ENCODE data around the gene TM9SF1.

DNA sequence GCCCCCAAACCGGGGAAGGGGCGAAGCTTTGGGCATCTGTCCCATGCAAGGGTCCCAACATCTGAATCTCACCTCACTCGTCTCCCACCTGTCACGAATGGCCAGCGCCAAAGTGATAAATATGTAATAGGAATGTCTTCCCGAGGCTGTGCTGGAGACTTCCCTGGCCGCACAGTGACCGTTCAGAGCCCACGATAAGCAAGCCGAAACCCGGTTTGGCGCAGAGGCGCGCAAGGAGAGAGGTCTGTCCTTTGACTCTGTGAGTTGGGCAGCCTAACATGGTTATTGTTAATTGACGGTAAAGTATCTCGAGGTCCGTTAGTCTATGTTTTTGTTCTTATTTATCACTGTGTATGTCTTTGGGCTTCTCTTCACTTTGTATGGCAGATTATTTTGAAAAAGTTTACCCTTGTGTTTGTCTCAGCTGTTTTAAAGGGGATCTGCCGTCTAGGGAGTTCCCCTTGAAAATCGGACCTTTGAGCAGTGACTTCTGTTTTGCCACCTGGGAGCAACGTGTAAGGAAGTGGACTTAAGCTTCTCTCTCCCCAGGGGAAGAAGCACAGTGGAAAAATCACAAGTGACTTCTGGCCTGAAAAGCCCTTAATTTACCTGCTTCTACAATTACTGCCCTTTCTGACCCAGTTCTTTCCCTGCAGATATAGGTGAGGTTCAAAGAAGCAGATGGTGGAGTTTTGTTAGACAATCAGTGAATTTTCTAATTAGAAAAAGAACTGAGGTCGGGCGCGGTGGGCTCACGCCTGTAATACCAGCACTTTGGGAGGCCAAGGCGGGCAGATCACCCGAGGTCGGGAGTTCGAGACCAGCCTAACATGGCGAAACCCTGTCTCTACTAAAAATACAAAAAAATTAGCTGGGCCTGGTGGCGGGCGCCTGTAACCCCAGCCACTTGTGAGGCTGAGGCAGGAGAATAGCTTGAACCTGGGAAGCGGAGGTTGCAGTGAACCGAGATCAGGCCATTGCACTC, 1.1 kb upstream of the TM9SF1 start:
- TF ChIP-seq, protein P1, sequence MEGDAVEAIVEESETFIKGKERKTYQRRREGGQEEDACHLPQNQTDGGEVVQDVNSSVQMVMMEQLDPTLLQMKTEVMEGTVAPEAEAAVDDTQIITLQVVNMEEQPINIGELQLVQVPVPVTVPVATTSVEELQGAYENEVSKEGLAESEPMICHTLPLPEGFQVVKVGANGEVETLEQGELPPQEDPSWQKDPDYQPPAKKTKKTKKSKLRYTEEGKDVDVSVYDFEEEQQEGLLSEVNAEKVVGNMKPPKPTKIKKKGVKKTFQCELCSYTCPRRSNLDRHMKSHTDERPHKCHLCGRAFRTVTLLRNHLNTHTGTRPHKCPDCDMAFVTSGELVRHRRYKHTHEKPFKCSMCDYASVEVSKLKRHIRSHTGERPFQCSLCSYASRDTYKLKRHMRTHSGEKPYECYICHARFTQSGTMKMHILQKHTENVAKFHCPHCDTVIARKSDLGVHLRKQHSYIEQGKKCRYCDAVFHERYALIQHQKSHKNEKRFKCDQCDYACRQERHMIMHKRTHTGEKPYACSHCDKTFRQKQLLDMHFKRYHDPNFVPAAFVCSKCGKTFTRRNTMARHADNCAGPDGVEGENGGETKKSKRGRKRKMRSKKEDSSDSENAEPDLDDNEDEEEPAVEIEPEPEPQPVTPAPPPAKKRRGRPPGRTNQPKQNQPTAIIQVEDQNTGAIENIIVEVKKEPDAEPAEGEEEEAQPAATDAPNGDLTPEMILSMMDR (IDR thresholded peaks at IDR 0.05): no peak
- TF ChIP-seq POLR2AphosphoS5 (IDR thresholded peaks at IDR 0.05): no peak
- TF ChIP-seq POLR2A (IDR thresholded peaks at IDR 0.05): no peak

Data from breast epithelium (tissue), 3 donors.